HCT116 (cell line): ENCODE results near the gene NRXN2. TPM values are rescaled to one million over a fixed set of nuclear protein-coding genes. Genes with fewer than 3 reads are reported as not detected.

Experiments used
- ATAC-seq: fragments of 200-7000 bp; cut with Tn5 transposase; 2 replicates; pipeline ENCODE4 v1.9.1; 2020; ENCODE audit warnings: mild to moderate bottlenecking, moderate library complexity
- BruUV-seq: library from RNA; stranded (reverse); fragments of 400-500 nt; replicated peaks from 2 replicates; lab custom pipeline; 2021; lab: Mats Ljungman, UMichigan
- CTCF ChIA-PET: fragments of 300-600 bp; sonication (Branson Sonifier 250); formaldehyde crosslinking; loops from one replicate; lab custom pipeline; 2021; ENCODE audit warnings: antibody characterized with exemption; lab: Charles Lee
- POLR2A ChIA-PET: fragments of 300-600, 350-600 bp; sonication (Branson Sonifier 250); formaldehyde crosslinking; loops from one replicate; lab custom pipeline; 2021; ENCODE audit warnings: antibody characterized with exemption; lab: Charles Lee
- RAD21 ChIA-PET, 2 experiments: fragments of 300-600 bp; sonication (Branson Sonifier 250); formaldehyde crosslinking; loops; one replicate each; lab custom pipeline; 2023; ENCODE audit warnings: low total read pairs in 2 of 2; ENCODE audit not compliant: uncharacterized antibody in 2 of 2, unreplicated experiment in 2 of 2, low non-redundant PET in 1 of 2; lab: Charles Lee
- DNase-seq: peaks from one replicate; pipeline ENCODE4 v3.0.0-alpha.2; 2010; ENCODE audit warnings: low read depth, low spot score
- H2AFZ ChIP-seq: fragments of 200-600 bp; shearing (Covaris generic), sonication (generic); 2 replicates; pipeline ENCODE4 v1.6.1; 2017; ENCODE audit warnings: low read depth, mixed run types, mixed read lengths, antibody characterized with exemption, low read length; ENCODE audit not compliant: poor library complexity, severe bottlenecking
- H3K27ac ChIP-seq: 2 replicates; pipeline ENCODE4 v1.5.1; 2012; ENCODE audit warnings: low read depth, low read length
- H3K27me3 ChIP-seq: fragments of 200-600 bp; sonication (generic); 2 replicates; pipeline ENCODE4 v1.6.1; 2016; ENCODE audit warnings: mixed run types, low read length, mixed read lengths; ENCODE audit not compliant: insufficient read depth
- H3K36me3 ChIP-seq, 2 experiments: fragments of 200-500 bp in 1 of 2; fragments of 200-600 bp in 1 of 2; sonication (Bioruptor generic) in 1 of 2; sonication (generic) in 1 of 2; 2 replicates each; pipeline versions ENCODE4 v1.5.1 to v1.6.1; 2014 to 2016; ENCODE audit warnings: low read length in 2 of 2, inconsistent platforms in 1 of 2, mixed read lengths in 1 of 2, mixed run types in 1 of 2; ENCODE audit not compliant: insufficient read depth in 2 of 2, control insufficient read depth in 1 of 2
- H3K4me1 ChIP-seq, 2 experiments: fragments of 200-600 bp in 1 of 2; sonication (generic) in 1 of 2; 2 replicates each; pipeline versions ENCODE4 v1.5.1 to v1.6.1; 2012 to 2017; ENCODE audit warnings: low read length in 2 of 2, inconsistent platforms in 1 of 2, mild to moderate bottlenecking in 1 of 2, mixed read lengths in 1 of 2, mixed run types in 1 of 2, moderate library complexity in 1 of 2; ENCODE audit not compliant: insufficient read depth in 2 of 2, control insufficient read depth in 1 of 2
- H3K4me2 ChIP-seq: fragments of 200-600 bp; sonication (generic); 2 replicates; pipeline ENCODE4 v1.6.1; 2017; ENCODE audit warnings: mixed run types, low read length, mixed read lengths
- H3K4me3 ChIP-seq, 2 experiments: fragments of 200-600 bp in 1 of 2; sonication (generic) in 1 of 2; replicated peaks in 1 of 2; 2 replicates each; pipeline ENCODE4 v1.5.1; 2011 to 2016; ENCODE audit warnings: low read length in 2 of 2, control low read depth in 1 of 2, low read depth in 1 of 2, mild to moderate bottlenecking in 1 of 2, mixed read lengths in 1 of 2, mixed run types in 1 of 2
- H3K79me2 ChIP-seq: fragments of 200-600 bp; sonication (generic); 2 replicates; pipeline ENCODE4 v1.6.1; 2017; ENCODE audit warnings: mild to moderate bottlenecking, mixed run types, low read length, moderate library complexity, mixed read lengths; ENCODE audit not compliant: insufficient read depth
- H3K9ac ChIP-seq: fragments of 200-600 bp; sonication (generic); 2 replicates; pipeline ENCODE4 v1.6.1; 2016; ENCODE audit warnings: low read length, mixed read lengths
- H3K9me2 ChIP-seq: fragments of 200-600 bp; sonication (generic), shearing (Covaris generic); 2 replicates; pipeline ENCODE4 v1.6.1; 2017; ENCODE audit warnings: mixed run types, mild to moderate bottlenecking, moderate library complexity; ENCODE audit not compliant: insufficient read depth
- H3K9me3 ChIP-seq, 2 experiments: fragments of 200-500 bp in 1 of 2; fragments of 200-600 bp in 1 of 2; sonication (Bioruptor generic) in 1 of 2; sonication (generic) in 1 of 2; 2 replicates each; pipeline ENCODE4 v1.6.1; 2014 to 2017; ENCODE audit warnings: low read length in 2 of 2, mixed read lengths in 2 of 2, inconsistent platforms in 1 of 2, low read depth in 1 of 2, mild to moderate bottlenecking in 1 of 2, mixed run types in 1 of 2, moderate library complexity in 1 of 2; ENCODE audit not compliant: control insufficient read depth in 1 of 2, insufficient read depth in 1 of 2
- H4K20me1 ChIP-seq: fragments of 200-600 bp; sonication (generic), shearing (Covaris generic); 2 replicates; pipeline ENCODE4 v1.6.1; 2017; ENCODE audit warnings: mixed run types, mild to moderate bottlenecking, moderate library complexity; ENCODE audit not compliant: insufficient read depth
- CEBPB ChIP-seq: IDR thresholded peaks from 2 replicates; pipeline ENCODE4 v1.6.1; 2012; ENCODE audit warnings: low read depth
- EGR1 ChIP-seq: IDR thresholded peaks from 2 replicates; pipeline ENCODE4 v1.6.1; 2012; ENCODE audit warnings: low read depth
- ELF1 ChIP-seq: IDR thresholded peaks from 2 replicates; pipeline ENCODE4 v1.6.1; 2012; ENCODE audit warnings: low read depth, borderline replicate concordance
- EZH2phosphoT487 ChIP-seq: fragments of 200-600 bp; IDR thresholded peaks from 2 replicates; pipeline ENCODE4 v1.6.1; 2018; ENCODE audit warnings: antibody characterized with exemption, borderline replicate concordance
- FOSL1 ChIP-seq: IDR thresholded peaks from 2 replicates; pipeline ENCODE4 v1.6.1; 2012; ENCODE audit warnings: low read depth
- JUND ChIP-seq: IDR thresholded peaks from 2 replicates; pipeline ENCODE4 v1.6.1; 2012
- POLR2A ChIP-seq: IDR thresholded peaks from 2 replicates; pipeline ENCODE4 v1.7.0; 2011; ENCODE audit warnings: borderline replicate concordance; ENCODE audit not compliant: insufficient read depth, insufficient read length; ENCODE audit errors: extremely low read depth
- POLR2AphosphoS5 ChIP-seq: IDR thresholded peaks from 2 replicates; pipeline ENCODE4 v1.6.1; 2011; ENCODE audit warnings: mild to moderate bottlenecking, low read depth, low read length, moderate library complexity
- RAD21 ChIP-seq: IDR thresholded peaks from 2 replicates; pipeline ENCODE4 v1.6.1; 2012; ENCODE audit warnings: low read depth, mild to moderate bottlenecking
- SIN3A ChIP-seq: IDR thresholded peaks from 2 replicates; pipeline ENCODE4 v1.6.1; 2012; ENCODE audit warnings: low read depth
- SP1 ChIP-seq: IDR thresholded peaks from 2 replicates; pipeline ENCODE4 v1.6.1; 2012; ENCODE audit warnings: low read depth
- SRF ChIP-seq: IDR thresholded peaks from 2 replicates; pipeline ENCODE4 v1.6.1; 2012; ENCODE audit warnings: low read depth
- YY1 ChIP-seq: IDR thresholded peaks from 2 replicates; pipeline ENCODE4 v1.6.1; 2011; ENCODE audit warnings: low read length, low read depth, moderate library complexity, mild to moderate bottlenecking; ENCODE audit not compliant: insufficient replicate concordance; ENCODE audit errors: extremely low read depth
- ZFX ChIP-seq: fragments of 450-650 bp; IDR thresholded peaks from 2 replicates; pipeline ENCODE4 v1.6.1; 2017
- ZNF274 ChIP-seq: fragments of 200-500 bp; sonication (Bioruptor generic); IDR thresholded peaks from 2 replicates; pipeline ENCODE4 v1.6.1; 2014; ENCODE audit warnings: mild to moderate bottlenecking, low read depth, low read length, inconsistent platforms
- intact Hi-C: fragments of 100-400 bp; cut with micrococcal nuclease; formaldehyde crosslinking; loops from 2 replicates; pipeline ENCODE4 v1.10.0; 2022
- total RNA-seq: library from RNA; stranded (reverse); gene quantifications from one replicate; pipeline ENCODE4 v1.2.1, GENCODE V29; 2021; ENCODE audit not compliant: unreplicated experiment
- TF ChIP-seq, protein P1 (sequence below): IDR thresholded peaks from 2 replicates; pipeline ENCODE4 v1.6.1; 2011; ENCODE audit warnings: mild to moderate bottlenecking, low read length, moderate library complexity; ENCODE audit not compliant: insufficient replicate concordance; ENCODE audit errors: extremely low read depth
- TF ChIP-seq, protein P2 (sequence below): IDR thresholded peaks from 2 replicates; pipeline ENCODE4 v1.6.1; 2012
- TF ChIP-seq, protein P3 (sequence below), 3 experiments: fragments of 200-600 bp in 1 of 3; sonication (generic) in 1 of 3; IDR thresholded peaks in 2 of 3; conservative IDR thresholded peaks in 1 of 3; 2 replicates each; pipeline ENCODE4 v1.5.1; 2012 to 2017; ENCODE audit warnings: low read depth in 2 of 3, low read length in 2 of 3, antibody characterized with exemption in 1 of 3, borderline replicate concordance in 1 of 3, control low read depth in 1 of 3, mild to moderate bottlenecking in 1 of 3, mixed read lengths in 1 of 3, mixed run types in 1 of 3, moderate library complexity in 1 of 3; ENCODE audit not compliant: insufficient read depth in 1 of 3

NRXN2 gene
- total RNA-seq, 1 experiment from 2014 or later = 1.5 TPM

DNA sequence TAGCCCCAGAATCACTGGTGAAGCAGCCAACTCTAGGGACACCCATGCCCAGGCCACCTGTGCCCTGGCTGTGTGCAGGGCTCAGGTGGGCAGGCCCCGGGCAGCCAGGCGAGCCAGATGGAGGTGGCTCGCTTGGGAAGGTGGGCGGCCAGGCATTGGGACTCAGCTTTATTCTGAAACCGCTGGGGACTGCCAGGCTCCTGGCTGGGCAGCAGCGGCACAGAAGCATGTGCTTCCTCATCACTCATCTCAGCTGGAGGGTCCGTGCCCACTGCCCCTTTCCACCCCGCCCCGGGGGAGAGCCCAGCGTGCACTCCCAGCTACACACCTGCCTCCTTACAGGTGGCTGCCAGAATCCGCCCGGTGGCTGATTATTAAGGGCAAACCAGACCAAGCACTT lies 159.0 kb downstream of the NRXN2 start:
- no peak for DNase-seq
- H3K9me2 ChIP-seq = no peaks in the 10 kb centered on the region
- no peaks in the 10 kb centered on the region for H3K36me3 ChIP-seq
- no peak overlapping the region for H2AFZ ChIP-seq
- no peaks in the 10 kb centered on the region for H4K20me1 ChIP-seq
- peaks cover 13 to 20% of the 10 kb centered on the region in 2 experiments for H3K4me1 ChIP-seq
- H3K4me2 ChIP-seq = no peak overlapping the region
- ChIA-PET POLR2A (no interaction called here), CTCF (no interaction called here), RAD21 (no interaction called here)
- H3K9ac ChIP-seq = no peak overlapping the region
- no peaks in the 10 kb centered on the region for H3K9me3 ChIP-seq
- no peaks in the 10 kb centered on the region for H3K79me2 ChIP-seq
- no peak overlapping the region for H3K4me3 ChIP-seq
- no peak overlapping the region for H3K27ac ChIP-seq
- intact Hi-C loops = no loop called here
- ATAC-seq = no peak
- no peaks in the 10 kb centered on the region for H3K27me3 ChIP-seq
- TF ChIP-seq SIN3A (no peak), SP1 (no peak), RAD21 (no peak), EGR1 (no peak), SRF (no peak), YY1 (no peak), EZH2phosphoT487 (no peak), POLR2AphosphoS5 (no peak), POLR2A (no peak), ZNF274 (no peak), FOSL1 (no peak), ZFX (no peak), ELF1 (no peak), CEBPB (no peak), JUND (no peak)
- TF ChIP-seq, protein P1, sequence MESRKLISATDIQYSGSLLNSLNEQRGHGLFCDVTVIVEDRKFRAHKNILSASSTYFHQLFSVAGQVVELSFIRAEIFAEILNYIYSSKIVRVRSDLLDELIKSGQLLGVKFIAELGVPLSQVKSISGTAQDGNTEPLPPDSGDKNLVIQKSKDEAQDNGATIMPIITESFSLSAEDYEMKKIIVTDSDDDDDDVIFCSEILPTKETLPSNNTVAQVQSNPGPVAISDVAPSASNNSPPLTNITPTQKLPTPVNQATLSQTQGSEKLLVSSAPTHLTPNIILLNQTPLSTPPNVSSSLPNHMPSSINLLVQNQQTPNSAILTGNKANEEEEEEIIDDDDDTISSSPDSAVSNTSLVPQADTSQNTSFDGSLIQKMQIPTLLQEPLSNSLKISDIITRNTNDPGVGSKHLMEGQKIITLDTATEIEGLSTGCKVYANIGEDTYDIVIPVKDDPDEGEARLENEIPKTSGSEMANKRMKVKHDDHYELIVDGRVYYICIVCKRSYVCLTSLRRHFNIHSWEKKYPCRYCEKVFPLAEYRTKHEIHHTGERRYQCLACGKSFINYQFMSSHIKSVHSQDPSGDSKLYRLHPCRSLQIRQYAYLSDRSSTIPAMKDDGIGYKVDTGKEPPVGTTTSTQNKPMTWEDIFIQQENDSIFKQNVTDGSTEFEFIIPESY = no peak
- TF ChIP-seq, protein P2, sequence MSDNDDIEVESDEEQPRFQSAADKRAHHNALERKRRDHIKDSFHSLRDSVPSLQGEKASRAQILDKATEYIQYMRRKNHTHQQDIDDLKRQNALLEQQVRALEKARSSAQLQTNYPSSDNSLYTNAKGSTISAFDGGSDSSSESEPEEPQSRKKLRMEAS = no peak
- TF ChIP-seq, protein P3, sequence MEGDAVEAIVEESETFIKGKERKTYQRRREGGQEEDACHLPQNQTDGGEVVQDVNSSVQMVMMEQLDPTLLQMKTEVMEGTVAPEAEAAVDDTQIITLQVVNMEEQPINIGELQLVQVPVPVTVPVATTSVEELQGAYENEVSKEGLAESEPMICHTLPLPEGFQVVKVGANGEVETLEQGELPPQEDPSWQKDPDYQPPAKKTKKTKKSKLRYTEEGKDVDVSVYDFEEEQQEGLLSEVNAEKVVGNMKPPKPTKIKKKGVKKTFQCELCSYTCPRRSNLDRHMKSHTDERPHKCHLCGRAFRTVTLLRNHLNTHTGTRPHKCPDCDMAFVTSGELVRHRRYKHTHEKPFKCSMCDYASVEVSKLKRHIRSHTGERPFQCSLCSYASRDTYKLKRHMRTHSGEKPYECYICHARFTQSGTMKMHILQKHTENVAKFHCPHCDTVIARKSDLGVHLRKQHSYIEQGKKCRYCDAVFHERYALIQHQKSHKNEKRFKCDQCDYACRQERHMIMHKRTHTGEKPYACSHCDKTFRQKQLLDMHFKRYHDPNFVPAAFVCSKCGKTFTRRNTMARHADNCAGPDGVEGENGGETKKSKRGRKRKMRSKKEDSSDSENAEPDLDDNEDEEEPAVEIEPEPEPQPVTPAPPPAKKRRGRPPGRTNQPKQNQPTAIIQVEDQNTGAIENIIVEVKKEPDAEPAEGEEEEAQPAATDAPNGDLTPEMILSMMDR (IDR thresholded peaks at IDR 0.05 in 2 of 3, conservative IDR thresholded peaks at IDR 0.05 in 1 of 3; ENCODE audit: borderline replicate concordance in 1 of 3, insufficient read depth in 1 of 3, low read depth in 2 of 3, low read length in 2 of 3) = no peak
- no TSS peak for BruUV-seq
